ENCODE data around the gene TRIM72.
"Not testable (repeated sequence)": the region's sequence is repeated elsewhere in the genome, so short reads cannot be mapped to it uniquely, and the experiment has no call there.

The TRIM72 gene

GRCh38 chr16:31191697-31192428, 22.1 kb upstream of the TRIM72 start:
- DNase-seq = no peak

- DNase-seq = no peak
Measured at GRCh38 chr16:31192856-31193642, 20.9 kb upstream of the TRIM72 start.

- no peak for DNase-seq
Measured at GRCh38 chr16:31193874-31194273, 20.0 kb upstream of the TRIM72 start.

- DNase-seq = no peak
Measured at GRCh38 chr16:31194898-31195297, 19.0 kb upstream of the TRIM72 start.

- not testable (repeated sequence) for DNase-seq
Measured at GRCh38 chr16:31195861-31196260, 18.1 kb upstream of the TRIM72 start.

- DNase-seq = no peak
Measured at GRCh38 chr16:31196324-31197088, 17.4 kb upstream of the TRIM72 start.

- DNase-seq = no peak
Measured at GRCh38 chr16:31198207-31198882, 15.6 kb upstream of the TRIM72 start.

GRCh38 chr16:31199430-31200041, 14.4 kb upstream of the TRIM72 start:
- no peak for DNase-seq

- DNase-seq = not testable (repeated sequence)
Measured at GRCh38 chr16:31200111-31200510, 13.8 kb upstream of the TRIM72 start.

- DNase-seq = peak in 3 of 5 donors; percentile 34 to 74 (median 34)
Measured at GRCh38 chr16:31200821-31201568, 12.9 kb upstream of the TRIM72 start.

GRCh38 chr16:31201582-31202413, 12.1 kb upstream of the TRIM72 start:
- peak in 2 of 5 donors; percentile 23 to 59 for DNase-seq

- peak in 2 of 5 donors; percentile 36 to 46 for DNase-seq
Measured at GRCh38 chr16:31202414-31203375, 11.2 kb upstream of the TRIM72 start, which contains the start of gene PYCARD. Gene PYCARD (minus strand): TSS chr16:31202760. CDS start chr16:31202690, 70 bp downstream.

- no peak for DNase-seq
Measured at GRCh38 chr16:31204871-31205666, 8.8 kb upstream of the TRIM72 start.

- no peak for DNase-seq
Measured at GRCh38 chr16:31206776-31207175, 7.1 kb upstream of the TRIM72 start.

- no peak for DNase-seq
Measured at GRCh38 chr16:31213342-31213741, 577 bp upstream of the TRIM72 start.

GRCh38 chr16:31214708-31215286, 878 bp downstream of the TRIM72 start:
- no peak for DNase-seq

GRCh38 chr16:31215287-31216162, 1.6 kb downstream of the TRIM72 start:
- no peak for DNase-seq
